NCI-H526 treated with DMSO at 0.1 percent for 48 hours (cell line): ENCODE data around the gene ABLIM1.

Source experiments
- DNase-seq: peaks from one replicate; lab custom pipeline; 2025; lab: John Stamatoyannopoulos, UW

Gene ABLIM1

DNA sequence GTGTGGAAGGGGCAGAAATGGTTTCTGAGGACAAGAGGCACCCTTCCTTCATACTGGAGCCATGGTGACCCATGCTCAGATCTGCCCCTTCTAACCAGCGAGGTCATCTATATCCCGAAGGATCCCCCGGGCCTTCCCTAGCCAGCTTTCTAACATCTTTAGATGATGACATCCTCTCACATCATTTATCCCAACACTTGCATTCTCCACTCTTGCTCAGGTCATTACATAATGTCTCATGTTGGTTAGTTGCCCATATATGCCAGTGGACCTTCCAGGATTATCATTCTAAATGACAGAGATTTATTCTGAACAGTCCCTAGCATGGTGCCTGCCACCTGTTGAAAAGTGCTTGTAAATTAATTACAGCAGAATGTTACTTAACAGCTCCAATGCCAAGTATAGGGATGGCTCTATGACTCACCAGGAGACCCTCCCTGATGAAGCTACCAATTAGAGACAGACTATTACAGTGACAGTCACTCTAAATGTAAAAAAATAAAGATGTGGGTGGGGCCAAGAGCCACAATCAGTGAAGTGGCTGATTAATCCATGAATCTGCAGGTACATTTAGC, 22.6 kb upstream of the ABLIM1 start:
- no peak for DNase-seq

DNA sequence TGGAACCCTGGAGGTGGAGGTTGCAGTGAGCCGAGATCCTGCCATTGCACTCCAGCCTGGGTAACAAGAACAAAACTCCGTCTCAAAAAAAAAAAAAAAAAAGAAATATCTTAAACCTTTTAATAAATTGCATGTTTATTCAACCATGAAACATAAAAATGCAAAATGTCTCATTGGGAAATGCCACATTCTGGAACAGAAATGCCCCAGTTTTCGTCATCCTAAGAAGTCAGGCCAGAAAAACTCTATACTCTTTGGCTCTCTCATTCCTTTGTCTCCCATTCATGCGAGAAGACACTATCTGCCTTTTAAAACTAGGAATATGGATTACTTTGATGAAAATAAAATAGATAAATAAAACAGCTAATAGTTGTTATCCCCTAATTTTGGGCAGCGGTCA, 21.5 kb upstream of the ABLIM1 start:
- no peak for DNase-seq

DNA sequence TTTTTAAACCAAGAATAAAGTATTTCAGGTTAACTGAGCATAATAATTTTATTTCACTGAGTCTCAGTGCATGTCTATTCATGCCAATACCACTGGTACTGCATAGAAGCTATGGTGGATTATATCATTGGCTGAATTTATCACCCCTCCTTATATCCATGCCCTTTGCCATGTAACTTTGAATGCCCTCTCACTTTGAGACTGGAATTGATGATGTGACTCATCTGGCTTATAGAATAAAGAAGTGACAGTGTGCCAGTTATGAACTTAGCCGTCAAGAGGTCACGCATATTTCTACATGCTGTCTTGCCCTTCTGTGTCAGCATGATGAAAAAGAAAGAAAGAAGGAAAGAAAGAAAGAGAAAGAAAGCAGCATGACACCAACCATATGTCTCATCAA, 20.7 kb upstream of the ABLIM1 start:
- no peak for DNase-seq

DNA sequence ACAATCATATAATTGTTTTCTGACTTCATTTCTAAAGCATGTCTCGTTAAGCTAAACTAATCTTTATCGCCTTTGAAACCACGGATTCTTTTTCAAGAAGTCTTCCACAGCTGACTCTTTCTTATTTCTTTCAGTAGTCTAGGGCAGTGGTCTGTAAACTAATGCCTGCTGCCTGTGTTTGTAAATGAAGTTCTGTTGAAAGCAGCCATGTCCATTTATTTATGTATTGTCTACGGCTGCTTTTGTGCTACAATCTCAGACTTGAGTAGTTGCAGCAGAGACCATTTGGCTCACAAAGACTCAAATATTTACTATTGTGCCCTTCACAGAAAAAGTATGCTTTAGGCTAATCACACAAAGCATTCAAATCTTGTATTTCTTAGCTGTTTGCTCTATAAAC, 20.3 kb upstream of the ABLIM1 start:
- DNase-seq, result no peak

DNA sequence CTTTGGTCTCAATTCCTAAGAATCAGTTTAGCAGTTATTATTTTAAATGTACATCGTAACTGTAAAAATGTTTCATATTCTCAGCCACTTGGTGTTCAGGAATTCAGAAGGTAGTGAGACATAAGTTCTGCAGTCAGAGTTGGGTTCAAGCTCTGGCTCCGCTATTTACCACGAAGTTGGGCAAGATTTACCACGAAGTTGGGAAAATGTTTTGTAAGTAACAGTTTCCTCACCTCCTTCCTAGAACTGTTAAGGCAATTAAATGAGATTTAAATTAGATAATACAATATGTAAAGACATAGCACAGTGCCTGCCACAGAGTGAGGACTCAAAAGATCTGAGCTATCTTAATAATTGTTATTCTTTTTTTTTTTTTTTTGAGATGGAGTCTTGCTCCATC, 16.3 kb upstream of the ABLIM1 start:
- DNase-seq, result no peak

DNA sequence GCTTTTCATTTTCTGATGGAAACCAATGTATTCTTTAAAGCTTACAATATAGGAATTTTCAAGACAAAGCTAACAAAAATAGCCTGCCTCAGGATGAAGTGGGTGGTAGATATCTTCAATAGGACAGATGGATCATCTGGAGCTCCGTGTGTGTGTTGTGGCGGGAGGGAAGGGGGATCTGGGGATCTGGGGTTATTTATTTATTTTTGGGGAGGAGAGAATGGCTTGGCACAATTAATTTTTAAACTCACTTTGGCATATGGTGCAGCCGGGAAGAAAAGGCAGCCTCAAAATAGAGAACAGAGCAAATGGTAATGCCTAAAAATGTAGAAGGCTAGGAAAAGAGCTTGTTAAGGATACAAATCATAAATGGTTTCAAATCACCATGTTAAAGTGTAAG, 11.6 kb upstream of the ABLIM1 start:
- DNase-seq, result no peak

DNA sequence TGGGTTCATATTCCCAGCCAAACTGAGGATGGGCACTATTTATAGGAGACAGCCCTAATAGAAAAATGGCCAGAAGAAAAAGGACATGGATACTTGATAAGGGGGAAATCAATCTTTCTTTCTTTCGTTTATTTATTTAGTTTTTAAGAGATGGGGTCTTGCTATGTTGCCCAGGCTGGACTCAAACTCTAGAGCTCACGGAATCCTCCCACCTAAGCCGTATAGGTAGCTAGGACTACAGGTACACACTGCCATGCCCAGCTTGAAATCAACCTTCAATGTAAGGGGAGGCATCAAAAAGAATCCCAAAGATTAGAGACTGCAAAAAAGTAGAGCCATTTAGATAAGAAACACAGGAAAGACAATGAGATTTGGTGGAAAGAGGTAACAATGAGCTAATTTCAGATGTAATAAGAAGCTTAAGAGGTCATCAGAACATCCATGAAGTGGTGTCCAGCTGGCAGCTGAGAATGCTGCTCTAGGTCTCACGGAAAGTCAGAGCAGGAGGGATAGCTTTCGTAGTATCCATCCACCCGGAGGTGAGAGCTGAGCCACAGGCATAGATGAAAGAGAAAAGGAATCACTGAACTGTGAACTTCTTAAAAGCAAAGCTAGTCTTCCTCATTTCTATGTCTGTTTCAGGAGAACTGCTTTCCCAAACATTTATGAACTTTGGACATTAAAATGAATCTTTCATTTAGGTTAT, 10.5 kb upstream of the ABLIM1 start:
- no peak for DNase-seq

DNA sequence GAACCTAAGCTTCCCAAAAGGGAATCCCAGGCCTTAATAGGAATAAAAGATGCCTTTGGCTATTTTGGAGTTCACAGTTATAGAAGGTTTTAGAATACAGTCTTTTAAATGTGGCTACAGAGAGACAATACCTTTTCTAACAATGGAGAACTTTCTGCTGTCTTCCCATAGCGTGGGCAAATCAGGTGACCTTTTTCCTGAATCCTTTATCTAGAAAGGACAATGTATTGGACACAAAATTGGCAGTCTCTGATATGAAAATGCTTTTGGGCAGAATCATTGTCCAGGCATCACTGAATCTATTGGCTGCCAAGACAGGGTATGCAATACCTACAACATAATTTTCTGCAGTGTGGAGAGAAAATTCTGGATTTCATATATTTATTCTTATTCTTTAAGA, 7.8 kb upstream of the ABLIM1 start:
- DNase-seq, result no peak

DNA sequence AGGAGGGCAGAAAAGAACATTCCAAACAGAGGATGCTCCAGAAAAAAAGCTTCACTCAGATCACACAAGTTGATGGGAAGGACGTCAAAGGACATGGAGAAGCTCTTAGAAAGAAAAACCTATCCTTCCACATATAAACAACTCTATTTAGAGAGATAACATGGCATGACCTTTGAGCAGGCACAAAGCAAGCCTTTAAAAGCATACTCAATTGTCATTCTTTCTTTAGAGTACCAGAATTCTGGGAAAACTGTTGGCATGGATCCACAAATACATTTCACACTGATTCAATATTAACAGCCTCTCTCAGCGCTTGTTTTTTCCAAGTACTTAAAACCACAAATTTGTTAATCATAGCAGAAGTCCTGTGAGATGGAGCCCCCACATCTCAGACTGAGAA, 7.3 kb upstream of the ABLIM1 start:
- no peak for DNase-seq

DNA sequence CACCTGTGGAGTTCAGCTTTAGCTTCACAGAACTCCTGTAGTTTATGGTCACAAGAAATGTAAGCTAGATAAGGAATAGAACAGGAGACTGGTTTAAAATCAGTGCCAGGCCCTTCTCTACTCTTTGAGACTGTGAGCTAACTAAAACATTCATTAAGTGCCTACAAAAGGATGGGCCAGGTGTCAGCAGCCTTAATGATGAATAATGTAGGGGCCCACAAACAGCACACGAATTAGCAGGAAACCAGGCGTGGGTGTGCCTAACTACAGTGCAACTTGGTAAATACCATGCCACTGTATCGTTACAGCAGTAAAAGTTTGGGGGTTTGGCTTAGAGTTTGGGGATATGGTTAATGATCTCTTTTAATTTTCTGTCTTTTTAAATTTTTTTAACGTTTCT, 6.1 kb upstream of the ABLIM1 start:
- DNase-seq, result no peak

DNA sequence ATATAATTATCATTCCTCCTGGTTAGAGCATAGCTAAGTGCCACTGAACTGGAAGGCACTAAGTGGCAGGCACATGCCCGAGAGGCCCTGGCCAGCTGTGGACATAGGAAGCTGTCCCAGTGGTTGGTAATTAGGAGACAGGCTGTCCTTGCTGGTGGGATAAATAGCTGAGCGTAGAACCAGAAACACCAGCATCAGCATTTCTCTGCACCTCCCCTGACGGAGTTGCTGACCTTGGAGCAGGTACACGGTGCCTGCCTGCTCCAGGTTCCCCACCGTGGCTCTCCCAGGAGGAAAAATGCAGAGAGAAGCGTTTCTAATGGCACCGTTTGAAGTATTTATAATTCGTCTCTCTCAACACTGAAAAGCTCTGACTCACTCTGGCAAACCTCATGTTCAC, 5.6 kb upstream of the ABLIM1 start:
- DNase-seq, result no peak

DNA sequence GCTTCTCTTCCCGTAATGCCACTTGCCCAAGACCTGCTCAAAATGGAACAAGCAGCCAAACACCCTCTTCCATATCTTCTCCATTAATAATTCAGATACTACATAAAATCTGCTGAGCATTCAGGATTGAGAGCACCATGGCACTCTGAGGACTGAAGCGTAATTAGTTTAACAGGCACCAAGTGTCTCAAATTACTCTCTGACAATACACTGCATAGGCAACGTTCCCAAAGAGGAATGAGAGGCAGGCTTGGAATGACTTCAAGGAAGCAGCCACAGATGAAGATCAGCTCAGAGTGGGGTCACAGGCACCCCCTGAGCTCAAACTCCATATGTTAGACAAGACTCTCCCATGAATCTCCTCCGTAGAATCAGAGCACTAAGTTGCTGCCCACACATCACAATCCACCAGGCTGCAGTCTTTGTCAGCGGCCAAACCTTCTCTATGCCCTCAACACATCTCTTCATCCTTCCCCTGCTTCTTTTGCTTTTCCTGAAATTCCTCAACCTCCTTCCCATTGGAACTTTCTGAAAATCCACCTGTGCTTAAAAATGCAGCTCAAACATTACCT, 4.7 kb upstream of the ABLIM1 start:
- DNase-seq, result no peak

DNA sequence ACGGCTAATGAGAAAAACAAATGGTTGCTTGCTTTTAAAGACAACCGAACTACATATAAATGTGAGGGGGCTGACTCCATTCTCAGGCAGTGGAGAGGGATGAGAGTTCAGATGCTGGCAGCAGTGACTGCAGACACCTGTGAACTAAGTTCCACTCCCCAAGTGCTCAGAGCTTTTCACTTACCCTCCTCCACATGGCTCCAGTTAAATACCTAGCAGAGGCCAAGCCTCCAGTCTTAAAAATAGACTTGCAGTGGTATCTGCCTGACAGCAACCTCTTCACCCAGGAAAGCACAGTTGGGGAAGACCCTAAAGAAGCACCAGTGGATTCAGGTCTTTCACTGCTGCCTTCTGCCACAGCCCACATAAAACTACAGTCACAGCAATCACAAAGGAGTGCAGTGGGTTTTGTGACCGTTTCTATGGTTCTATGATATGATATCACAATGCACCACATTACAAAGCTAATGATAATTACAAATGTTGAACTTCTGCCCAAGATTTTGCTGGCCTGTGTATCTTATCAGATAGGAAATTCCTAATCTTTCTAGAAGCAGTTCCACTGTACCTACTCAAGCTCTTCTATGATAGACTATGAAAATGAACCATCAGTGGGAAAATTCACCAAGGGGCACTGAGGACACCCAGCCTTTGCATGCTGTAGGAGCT, 3.3 kb upstream of the ABLIM1 start:
- DNase-seq, result no peak

DNA sequence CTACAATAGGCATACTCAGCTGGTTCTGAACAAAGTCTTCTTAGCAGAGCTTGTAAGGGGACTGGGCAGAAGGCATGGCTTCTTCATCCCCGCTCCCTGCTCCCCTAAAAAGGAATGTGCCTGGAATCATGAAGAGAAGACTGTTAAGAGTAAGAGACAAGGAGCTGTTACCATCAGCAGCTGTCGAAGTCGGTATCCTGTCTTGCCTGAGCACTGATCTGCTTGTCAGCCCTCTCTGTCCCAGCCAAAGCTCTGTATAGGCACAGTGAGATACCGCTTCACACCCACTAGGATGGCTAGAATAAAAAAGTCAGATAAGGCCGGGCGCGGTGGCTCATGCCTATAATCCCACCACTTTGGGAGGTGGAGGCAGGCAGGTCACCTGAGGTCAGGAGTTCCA, 2.4 kb downstream of the ABLIM1 start:
- DNase-seq, result no peak

DNA sequence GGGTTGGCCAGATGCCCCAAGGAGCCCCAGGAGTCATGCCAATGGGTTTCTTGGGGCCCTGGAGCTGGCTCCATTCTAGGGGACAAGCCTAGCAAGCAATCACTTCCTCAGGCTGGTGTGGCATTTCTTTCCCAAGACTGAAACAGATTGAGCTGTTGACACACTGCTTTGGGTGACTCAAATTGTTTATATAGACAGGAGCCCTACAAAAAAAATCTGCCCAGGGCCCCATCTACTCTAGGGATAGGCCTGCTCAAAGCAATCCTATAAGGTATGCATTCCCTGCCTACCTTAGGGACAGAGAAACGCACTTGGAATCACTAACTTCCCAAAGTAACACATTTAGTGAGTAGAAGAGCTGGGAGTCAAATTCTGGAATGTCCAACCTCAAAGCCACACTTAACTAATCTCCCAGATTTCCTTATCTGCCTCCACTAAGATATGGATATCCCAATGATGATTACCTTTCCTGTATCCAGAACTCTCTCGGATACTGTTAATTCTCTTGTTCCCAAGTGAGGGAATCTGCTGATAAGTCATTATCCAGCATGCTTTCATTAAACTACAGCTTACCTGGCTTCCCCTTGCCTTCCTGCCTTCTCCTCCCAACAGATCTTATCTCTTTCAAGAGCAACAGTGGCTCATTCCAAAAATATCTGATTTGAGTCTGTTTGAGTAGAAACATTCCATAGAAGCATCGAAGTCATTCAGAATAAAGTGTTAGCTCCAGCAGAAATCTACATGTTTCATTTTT, 3.1 kb downstream of the ABLIM1 start:
- DNase-seq, result no peak

DNA sequence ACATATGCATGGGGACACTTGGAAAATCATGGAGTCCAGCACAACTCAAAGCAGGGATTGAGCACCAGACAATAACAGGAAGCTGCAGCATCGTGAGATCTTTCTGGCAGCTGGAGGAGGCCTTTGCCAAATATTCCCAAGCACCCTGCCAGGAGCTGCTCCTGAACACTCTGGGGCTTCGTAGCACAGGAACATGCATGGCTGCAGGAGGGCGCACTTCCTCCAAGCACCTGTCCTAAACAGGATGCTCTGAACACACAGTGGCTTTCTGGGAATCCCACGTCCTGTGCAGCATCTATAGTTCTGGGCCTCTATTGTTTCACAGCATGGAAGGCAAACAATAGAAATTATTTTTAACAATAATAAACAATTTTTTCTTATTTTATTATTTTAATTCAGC, 4.1 kb downstream of the ABLIM1 start:
- no peak for DNase-seq

DNA sequence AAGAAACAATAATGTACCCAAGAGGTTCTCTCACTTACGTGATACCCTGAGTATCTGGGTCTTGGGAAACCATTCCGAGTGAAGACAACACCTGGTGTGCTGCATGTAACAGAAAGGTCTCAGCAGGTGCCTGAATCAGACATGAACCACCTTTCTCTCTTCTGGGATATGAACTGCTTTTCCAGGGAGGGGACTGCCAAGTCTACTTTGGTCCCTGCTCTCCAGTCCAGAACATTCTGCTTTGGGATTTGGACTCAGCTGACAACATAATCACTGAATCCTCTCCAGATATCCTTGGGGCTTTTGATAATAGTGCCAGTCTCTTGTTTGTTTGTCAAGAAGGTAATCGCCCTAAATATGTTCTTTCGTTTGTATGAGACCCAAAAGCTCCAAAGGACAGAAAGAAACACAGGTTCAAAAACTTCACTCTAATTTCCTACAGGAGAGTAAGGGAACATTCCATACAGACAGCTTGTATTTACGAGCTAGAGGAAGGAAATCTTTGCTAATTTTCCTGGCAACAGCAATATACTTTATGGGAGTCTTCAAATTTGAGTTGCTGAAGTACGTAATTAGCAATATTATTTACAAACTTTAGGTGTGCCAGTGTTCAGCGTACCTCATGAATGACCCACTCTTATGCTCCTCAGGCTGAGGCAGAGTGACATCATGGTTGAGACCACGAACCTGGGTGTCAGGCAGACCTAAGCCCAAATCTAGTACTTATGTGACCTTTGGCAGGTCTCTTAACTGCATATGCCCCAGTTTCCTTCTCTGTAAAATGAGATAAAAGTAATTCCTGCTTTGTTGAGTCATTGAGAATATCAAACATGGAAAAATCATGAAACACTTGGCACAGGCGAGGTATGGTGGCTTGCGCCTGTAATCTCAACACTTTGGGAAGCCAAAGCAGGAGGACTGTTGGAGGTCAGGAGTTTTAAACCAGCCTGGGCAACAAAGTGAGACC, 5.4 kb downstream of the ABLIM1 start:
- DNase-seq, result no peak

DNA sequence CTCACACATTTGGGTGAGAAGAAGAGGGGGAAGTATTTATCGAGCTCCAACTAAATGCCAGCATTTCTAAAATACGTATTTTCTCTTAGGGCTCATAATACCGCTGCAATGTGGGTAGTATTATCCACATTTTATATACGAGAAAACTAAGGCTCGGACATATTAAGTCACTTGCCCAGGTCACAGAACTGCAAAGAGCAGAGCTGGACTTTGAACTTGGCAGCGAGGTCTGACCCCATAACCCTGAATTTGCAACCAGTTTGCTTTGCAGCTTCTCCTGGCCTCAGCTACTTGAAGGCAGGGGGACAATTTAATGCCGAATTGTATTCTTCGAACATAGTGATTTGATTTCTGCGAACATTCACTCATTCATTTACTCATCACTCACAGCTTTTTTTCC, 7.2 kb downstream of the ABLIM1 start:
- DNase-seq, result no peak

DNA sequence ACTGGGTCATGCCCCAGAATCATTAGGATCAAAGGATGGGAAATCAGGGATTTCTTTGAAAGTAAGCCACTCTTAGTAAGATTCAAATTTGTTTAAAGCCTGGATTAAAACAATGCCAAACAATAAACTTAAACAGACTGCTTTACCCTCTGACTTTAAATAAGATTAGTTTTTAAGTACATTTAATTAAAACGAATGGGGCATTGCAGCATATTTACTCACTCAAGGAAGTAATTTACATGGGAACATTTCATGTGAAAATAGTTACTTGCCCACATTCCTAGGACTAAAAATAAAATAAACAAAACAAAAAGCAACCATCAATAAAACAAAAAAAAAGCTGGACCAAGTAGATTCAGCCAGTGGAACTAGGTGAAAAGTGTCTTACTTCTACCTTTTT, 7.8 kb downstream of the ABLIM1 start:
- no peak for DNase-seq

DNA sequence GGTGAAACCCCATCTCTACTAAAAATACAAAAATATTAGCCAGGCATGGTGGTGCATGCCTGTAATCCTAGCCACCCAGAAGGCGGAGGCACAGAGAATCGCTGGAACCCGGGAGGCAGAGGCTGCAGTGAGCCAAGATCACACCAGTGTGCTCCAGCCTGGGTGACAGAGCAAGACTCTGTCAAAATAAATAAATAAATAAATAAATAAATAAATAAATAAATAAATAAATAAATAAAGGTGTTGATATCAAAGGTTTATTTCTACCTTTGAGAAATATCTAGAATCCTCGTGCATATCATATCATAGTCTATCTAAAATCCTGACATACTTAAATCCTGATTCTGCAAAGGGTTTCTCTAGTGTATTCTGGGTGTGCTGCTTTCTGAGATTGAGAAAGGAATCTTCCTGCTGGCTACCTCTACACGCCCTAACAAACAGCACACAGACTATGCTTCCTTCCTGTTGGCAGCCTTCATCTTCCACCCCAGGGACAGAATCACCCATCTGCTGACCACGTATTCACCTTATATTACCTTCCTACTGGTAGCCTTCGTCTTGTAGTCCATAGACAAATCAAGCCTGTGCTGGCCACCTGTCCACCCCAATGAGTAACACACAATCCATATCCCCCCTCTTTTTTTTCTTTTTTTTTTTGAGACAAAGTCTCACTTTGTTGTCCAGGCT, 8.7 kb downstream of the ABLIM1 start:
- no peak for DNase-seq

DNA sequence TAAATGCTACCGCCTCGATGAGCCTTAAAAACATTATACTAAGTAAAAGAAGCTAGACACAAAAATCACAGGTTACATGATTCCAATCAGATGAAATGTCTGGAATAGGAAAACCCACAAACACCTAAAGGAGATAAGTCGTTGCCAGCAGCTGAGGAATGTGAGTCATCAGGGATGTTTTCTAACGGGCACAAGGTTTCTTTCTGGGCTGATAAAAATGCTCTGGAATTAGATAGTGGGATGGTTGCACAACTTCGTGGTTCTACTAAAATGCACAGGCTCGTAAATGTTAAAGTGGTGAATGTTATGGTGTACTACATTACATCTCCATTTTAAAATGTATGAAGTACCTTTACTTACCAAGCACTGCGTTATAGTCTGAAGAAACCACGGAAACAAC, 9.7 kb downstream of the ABLIM1 start:
- no peak for DNase-seq
